ACC112 (cell line): Measurements from ENCODE around the gene TTC31.
"Not testable (repeated sequence)": the region's sequence is repeated elsewhere in the genome, so short reads cannot be mapped to it uniquely, and the experiment has no call there.

Source experiments
- H2AFZ ChIP-seq: fragments of 200-600 bp; sonication (generic); one replicate; pipeline ENCODE4 v1.6.0; 2017; ENCODE audit warnings: antibody characterized with exemption, low read length; ENCODE audit not compliant: unreplicated experiment
- H3K27ac ChIP-seq: fragments of 200-600 bp; sonication (generic); 2 replicates; pipeline ENCODE4 v1.5.1; 2014; ENCODE audit warnings: low read depth, mild to moderate bottlenecking, antibody characterized with exemption, low read length, moderate library complexity
- H3K27me3 ChIP-seq: fragments of 200-600 bp; sonication (generic); 2 replicates; pipeline ENCODE4 v1.6.1; 2014; ENCODE audit warnings: mild to moderate bottlenecking, antibody characterized with exemption, low read length, moderate library complexity, mixed read lengths; ENCODE audit not compliant: insufficient read depth
- H3K36me3 ChIP-seq: fragments of 200-600 bp; sonication (generic); 2 replicates; pipeline ENCODE4 v1.6.1; 2016; ENCODE audit warnings: mild to moderate bottlenecking, antibody characterized with exemption, low read length, moderate library complexity, mixed read lengths; ENCODE audit not compliant: insufficient read depth
- H3K4me1 ChIP-seq: fragments of 200-600 bp; sonication (generic); one replicate; pipeline ENCODE4 v1.6.1; 2016; ENCODE audit warnings: low read length, mixed read lengths; ENCODE audit not compliant: insufficient read depth, unreplicated experiment, control insufficient read depth
- H3K4me3 ChIP-seq: fragments of 200-600 bp; sonication (generic); 2 replicates; pipeline ENCODE4 v1.5.1; 2014; ENCODE audit warnings: mild to moderate bottlenecking, low read depth, low read length
- H3K79me2 ChIP-seq: fragments of 200-600 bp; sonication (generic); one replicate; pipeline ENCODE4 v1.6.0; 2016; ENCODE audit warnings: low read length; ENCODE audit not compliant: control insufficient read depth, unreplicated experiment, insufficient read depth

TTC31 gene

GRCh38 chr2:74442483-74443297, 40.2 kb upstream of the TTC31 start:
- not testable (repeated sequence) for H3K4me3 ChIP-seq

DNA sequence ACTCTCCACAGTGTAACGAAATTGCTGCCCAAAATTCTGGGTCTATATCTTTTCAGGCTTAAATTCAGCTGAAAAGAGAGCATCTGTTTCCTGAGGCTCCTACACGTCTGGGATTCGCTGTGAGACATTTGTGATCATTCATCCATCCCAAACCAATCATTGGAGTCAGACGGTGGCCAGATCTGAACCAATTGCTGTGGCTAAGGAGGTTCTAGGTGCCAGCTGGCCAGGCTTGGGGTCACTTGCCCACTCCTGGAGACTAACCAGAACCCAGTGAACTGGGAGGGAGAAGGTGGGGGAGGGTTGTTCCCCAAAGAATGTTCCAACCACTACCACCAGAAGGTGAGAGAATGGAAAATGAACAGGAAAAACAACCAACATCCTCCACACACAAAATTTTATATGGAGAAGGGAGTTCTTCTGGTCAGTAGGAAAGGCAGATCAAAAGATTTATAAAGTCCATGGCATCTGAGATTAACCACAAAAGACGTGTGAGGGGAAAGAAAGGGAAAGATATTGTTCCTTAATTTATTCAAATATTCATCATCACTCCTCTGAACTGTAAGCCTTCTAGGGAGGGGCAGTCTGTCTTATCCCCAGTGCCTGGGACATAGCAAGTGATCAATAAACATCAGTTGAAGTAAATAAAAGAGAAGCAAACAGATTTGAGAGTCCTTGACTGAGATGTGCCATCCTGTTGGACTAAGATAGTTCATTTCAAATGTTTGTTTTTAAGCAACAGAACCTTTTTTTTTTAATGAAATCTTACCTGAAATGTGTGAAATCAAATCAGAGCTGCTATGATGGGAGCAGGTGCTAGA, 38.2 kb upstream of the TTC31 start:
- Histone ChIP-seq H3K27me3 (peaks cover 17% of the 10 kb centered on the region), H3K4me3 (peak overlapping the region; percentile 1; the same call in 1 of the 2 replicates), H2AFZ (no peak overlapping the region), H3K36me3 (no peaks in the 10 kb centered on the region), H3K27ac (no peak overlapping the region), H3K4me1 (peaks cover 18% of the 10 kb centered on the region), H3K79me2 (peaks cover under 1% of the 10 kb centered on the region)

More at GRCh38 chr2:74442483-74443297, 40.2 kb upstream of the TTC31 start:
- H3K27ac ChIP-seq, H2AFZ ChIP-seq, H3K36me3 ChIP-seq: not testable (repeated sequence)
- H3K27me3 ChIP-seq, result peaks cover 17% of the 10 kb centered on the region
- H3K4me1 ChIP-seq, result peaks cover 34% of the 10 kb centered on the region
- peaks cover 20% of the 10 kb centered on the region for H3K79me2 ChIP-seq

DNA sequence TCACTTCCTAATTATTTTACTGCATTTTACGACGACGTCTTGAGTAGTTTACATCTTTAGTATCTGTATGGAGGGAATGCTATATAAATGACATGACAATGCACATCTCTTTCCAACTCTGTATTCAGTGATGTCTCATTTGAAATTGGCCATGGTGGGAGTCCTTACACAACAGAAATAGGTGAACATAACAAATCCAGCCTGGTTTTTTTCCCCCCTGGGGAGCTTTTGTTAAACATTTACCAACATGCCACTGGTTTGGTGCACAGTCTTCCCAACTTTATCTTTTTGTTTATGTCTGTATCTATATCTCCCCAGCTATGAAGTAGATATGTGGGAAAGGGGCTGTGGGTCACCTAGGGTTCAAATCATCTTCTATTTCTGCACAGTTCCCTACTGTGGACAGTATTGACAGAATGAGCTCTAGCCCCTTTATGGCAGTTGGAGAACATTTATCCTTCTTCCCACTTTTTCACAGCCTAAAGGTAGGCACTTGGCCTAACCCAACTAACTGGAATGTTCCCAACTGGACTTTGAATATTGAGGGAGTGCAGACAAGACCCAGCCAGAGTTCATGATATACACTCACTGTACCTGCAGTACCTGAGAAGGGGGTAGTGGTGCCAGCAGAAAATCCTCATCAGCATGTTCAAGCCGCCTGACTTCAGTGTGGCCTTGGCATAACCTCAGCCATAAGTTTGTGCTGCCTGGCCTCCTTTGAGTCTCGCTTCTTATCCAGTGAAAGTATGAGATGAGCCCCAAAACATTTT, 35.5 kb upstream of the TTC31 start:
- Histone ChIP-seq H3K27me3 (peaks cover under 1% of the 10 kb centered on the region; the same call in 1 of the 2 replicates), H2AFZ (no peak overlapping the region), H3K27ac (no peak overlapping the region), H3K36me3 (no peaks in the 10 kb centered on the region), H3K4me3 (no peak overlapping the region), H3K79me2 (no peaks in the 10 kb centered on the region), H3K4me1 (peaks cover 13% of the 10 kb centered on the region)

- no peaks in the 10 kb centered on the region for H3K36me3 ChIP-seq
- H3K4me3 ChIP-seq, result no peak overlapping the region
- H3K79me2 ChIP-seq, result no peaks in the 10 kb centered on the region
- peaks cover 12% of the 10 kb centered on the region for H3K4me1 ChIP-seq
- H3K27me3 ChIP-seq, result no peaks in the 10 kb centered on the region
- no peak overlapping the region for H2AFZ ChIP-seq
- H3K27ac ChIP-seq, result no peak overlapping the region
Measured at GRCh38 chr2:74448771-74449170, 34.1 kb upstream of the TTC31 start.

DNA sequence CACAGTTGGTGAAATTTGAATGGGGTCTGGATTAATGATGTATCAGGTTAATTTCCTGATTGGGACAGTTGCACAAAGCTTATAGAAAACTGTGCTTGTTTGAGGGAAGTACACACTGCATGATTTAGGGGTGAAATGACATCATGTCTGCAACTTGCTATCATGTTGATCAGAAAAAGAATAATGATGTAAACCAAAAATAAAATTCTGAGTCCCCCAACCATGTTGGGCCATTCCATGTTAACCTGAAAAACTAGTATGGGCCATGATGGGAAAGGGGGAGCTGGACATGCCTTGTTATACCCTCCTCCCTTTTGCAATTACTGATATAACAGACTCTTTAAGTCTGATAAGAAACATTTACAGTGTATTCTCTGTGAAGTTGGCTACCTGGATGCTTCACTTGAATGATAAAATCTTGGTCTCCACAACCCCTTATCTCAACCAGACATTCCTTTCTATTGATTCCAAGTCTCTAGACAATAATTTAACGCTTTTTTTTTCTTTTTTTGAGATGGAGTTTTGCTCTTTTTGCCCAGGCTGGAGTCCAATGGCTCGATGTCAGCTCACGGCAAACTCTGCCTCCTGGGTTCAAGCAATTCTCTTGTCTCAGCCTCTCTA, 32.2 kb upstream of the TTC31 start:
- Histone ChIP-seq H3K36me3 (no peaks in the 10 kb centered on the region), H3K4me1 (peaks cover 7% of the 10 kb centered on the region), H3K79me2 (peaks cover under 1% of the 10 kb centered on the region), H2AFZ (no peak overlapping the region), H3K4me3 (no peak overlapping the region), H3K27me3 (no peaks in the 10 kb centered on the region), H3K27ac (no peak overlapping the region)

GRCh38 chr2:74454654-74455511, 28.0 kb upstream of the TTC31 start, which contains the start of gene INO80B:
Gene INO80B, plus strand, starts transcription at chr2:74455087. Its CDS starts 30 bp downstream, at chr2:74455117.
- H3K27ac ChIP-seq, result no peak within 1 kb of the TSS
- peak within 1 kb of the TSS; percentile 91 for H3K4me3 ChIP-seq
- peak within 1 kb of the TSS; percentile 70 for H2AFZ ChIP-seq
- H3K36me3 ChIP-seq, result no peaks in the 10 kb centered on the region
- H3K4me1 ChIP-seq, result peaks cover 20% of the 10 kb centered on the region
- H3K79me2 ChIP-seq, result peaks cover 13% of the 10 kb centered on the region
- H3K27me3 ChIP-seq, result no peaks in the 10 kb centered on the region

DNA sequence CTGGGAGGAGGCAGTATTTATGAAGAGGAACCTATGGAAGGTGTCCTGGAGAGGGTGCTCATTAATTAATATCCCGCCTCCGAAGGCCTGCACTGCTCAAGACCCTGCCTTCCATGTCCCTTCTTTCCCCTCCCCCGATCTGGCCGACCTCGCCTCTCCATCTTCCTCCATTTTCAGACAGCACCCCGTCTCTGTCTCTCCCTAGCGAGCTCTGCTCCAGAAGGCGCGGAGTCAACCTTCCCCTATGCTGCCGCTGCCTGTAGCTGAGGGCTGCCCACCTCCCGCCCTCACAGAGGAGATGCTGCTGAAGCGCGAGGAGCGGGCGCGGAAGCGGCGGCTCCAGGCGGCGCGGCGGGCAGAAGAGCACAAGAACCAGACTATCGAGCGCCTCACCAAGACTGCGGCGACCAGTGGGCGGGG, 25.7 kb upstream of the TTC31 start:
- Histone ChIP-seq H3K27ac (no peak overlapping the region), H3K4me3 (peak overlapping the region; percentile 91), H2AFZ (peak overlapping the region; percentile 80)

GRCh38 chr2:74457549-74458131, 25.2 kb upstream of the TTC31 start:
- peak overlapping the region; percentile 84 for H2AFZ ChIP-seq

More for the DNA sequence above, 25.7 kb upstream of the TTC31 start:
- no peaks in the 10 kb centered on the region for H3K36me3 ChIP-seq
- H3K79me2 ChIP-seq, result peaks cover 15% of the 10 kb centered on the region
- H3K4me1 ChIP-seq, result peaks cover 20% of the 10 kb centered on the region
- H3K27me3 ChIP-seq, result no peaks in the 10 kb centered on the region

More at GRCh38 chr2:74457549-74458131, 25.2 kb upstream of the TTC31 start:
- peaks cover 17% of the 10 kb centered on the region for H3K79me2 ChIP-seq
- H3K4me3 ChIP-seq, result peak overlapping the region; percentile 91
- peaks cover 20% of the 10 kb centered on the region for H3K4me1 ChIP-seq
- no peaks in the 10 kb centered on the region for H3K27me3 ChIP-seq
- H3K36me3 ChIP-seq, result no peaks in the 10 kb centered on the region
- H3K27ac ChIP-seq, result peak overlapping the region; percentile 83
